ENCODE data around the gene KAT2B.

The KAT2B gene

DNA sequence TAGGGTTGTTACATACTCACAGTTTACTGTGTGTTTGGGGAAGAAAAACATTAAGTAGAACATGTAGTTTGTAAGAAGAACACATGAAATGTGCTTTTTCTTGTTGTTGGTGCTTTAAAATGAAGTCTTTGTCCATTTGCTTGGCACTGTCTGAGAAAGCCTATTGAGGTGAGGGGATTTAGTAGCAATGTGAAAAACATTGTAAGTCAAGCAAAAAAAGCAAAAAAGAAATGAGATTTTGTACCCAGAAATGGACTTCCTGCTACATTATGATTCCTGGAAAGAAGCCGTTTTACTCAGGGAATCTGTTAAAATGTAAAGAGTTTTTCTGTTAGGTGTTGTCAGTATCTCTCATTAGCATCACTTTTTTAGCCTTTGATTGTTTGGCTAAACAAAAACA, 59.9 kb downstream of the KAT2B start:
- no peak for DNase-seq

- no peak for DNase-seq
Observed at GRCh38 chr3:20101041-20101440, 60.8 kb downstream of the KAT2B start.

- DNase-seq, result no peak
Observed at GRCh38 chr3:20103731-20104130, 63.5 kb downstream of the KAT2B start.

- DNase-seq, result peak; percentile 61
Observed at GRCh38 chr3:20104167-20104661, 64.0 kb downstream of the KAT2B start.

DNA sequence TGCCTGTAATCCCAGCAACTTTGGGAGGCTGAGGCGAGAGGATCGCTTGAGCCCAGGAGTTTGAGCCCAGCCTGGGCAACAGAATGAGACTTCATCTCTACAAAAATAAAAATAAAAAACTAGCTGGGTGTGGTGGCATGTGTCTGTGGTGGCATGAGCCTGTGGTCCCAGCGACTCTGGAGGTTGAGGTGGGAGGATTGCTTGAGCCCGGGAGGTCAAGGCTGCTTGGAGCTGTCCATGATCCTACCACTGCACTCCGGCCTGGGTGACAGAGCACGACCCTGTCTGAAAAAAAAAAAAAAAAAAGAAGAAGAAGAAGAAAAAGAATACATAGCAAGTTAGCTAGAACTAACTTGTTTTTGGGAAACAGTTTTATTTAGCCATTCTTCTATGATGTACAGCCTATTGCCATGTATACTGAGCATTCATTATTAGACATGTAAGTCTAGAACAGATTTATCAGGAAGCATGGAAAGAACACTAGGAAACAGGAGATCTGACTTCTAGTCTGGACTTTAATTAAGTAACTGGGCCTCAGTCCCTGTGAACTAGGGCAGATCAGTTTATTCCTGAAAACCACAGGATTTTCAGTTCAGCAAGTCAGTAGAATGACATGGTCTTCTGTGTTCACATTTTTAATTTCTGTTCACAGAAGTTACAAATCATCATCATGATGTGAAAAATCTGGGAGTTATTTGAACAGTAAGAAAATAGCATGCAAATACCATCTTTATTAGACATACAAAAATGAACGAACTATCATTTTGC, 65.5 kb downstream of the KAT2B start:
- DNase-seq, result no peak

DNA sequence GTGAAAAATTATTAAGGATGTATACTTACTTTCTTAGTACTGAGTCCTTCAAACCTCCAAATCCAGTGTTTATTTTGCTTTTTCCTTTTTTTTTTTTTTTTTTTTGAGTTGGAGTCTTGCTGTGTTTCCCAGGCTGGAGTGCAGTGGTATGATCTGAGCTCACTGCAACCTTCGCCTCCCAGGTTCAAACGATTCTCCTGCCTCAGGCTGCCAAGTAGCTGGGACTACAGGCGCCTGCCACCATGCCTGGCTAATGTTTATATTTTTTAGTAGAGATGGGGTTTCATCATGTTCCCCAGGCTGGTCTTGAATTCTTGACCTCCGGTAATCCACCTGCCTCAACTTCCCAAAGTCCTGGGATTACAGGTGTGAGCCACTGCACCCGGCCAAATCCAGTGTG, 67.5 kb downstream of the KAT2B start:
- DNase-seq, result no peak

- no peak for DNase-seq
Observed at GRCh38 chr3:20108869-20109268, 68.6 kb downstream of the KAT2B start.

DNA sequence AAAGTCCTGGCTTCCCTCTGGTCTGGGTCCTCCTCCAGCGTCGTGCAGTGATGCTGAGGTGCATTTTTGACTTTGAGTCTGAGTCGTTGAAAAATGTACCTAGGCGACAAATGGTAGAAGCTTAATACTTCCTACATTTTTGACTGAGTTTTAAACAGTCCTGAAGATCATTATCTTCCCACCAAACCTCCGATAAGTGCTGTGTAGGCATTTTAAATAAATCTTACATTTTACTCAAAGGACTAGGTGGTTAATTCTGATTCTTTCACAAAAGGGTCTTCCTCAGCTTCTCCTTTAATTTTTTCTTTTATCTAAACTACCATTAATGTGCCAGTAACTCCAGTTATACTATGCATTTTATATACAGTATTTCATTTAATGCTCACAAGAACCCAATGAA, 70.6 kb downstream of the KAT2B start:
- no peak for DNase-seq

DNA sequence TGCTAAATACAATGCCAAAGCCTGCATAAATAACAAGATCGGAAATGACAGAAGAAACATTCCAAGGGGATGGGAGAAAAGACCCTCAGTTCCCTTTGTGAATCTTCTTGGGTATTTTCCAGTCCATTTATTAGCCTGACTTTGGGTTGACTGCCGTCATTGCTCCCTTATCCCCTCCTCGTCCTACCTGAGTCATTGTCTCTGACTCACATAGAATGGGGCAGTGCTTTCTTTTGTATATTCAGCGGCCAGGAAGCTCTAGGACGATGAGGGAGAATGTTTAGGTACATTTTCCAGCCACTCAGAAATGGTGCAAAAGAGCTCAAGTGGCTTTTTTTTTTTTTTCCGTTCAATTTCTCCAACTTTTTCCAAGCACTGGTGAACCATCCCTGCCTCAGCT, 71.6 kb downstream of the KAT2B start:
- DNase-seq, result no peak

DNA sequence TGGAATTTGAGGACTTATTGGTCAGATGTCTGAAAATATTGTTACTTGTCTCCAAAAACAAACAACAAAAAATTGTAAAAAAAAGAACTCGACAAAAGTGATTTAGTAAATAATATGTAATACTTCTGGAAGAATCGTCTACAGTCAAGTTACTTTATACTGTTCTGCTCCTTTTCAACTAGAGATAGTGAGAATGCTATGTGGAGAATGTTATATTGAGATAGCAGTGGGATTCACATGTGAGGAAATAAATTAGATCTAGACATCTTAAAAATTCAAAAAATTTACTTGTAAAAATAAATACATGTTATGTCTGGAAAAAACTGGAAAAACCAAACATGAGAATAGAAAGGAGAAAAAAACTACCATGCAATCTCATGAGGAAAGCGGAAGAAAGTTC, 80.8 kb downstream of the KAT2B start:
- DNase-seq, result no peak

GRCh38 chr3:20123131-20123652, 82.9 kb downstream of the KAT2B start:
- DNase-seq, result no peak

GRCh38 chr3:20125289-20125688, 85.0 kb downstream of the KAT2B start:
- DNase-seq, result no peak

DNA sequence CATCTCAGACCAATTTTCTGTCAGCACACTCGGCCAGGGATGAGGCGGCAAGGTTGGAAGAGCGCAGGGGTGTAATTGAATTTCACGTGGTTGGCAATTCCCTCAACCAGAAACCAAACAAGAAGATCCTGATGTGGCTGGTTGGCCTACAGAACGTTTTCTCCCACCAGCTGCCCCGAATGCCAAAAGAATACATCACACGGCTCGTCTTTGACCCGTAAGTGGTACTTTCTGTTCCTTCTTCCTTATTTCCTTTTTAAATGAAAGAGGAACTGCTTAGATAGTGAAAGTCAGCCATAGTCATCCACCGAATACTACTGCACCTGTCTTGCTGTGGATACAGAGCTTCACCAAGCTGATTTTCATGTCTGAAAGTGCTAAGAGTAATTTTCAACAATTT, 85.7 kb downstream of the KAT2B start:
- DNase-seq, result no peak

DNA sequence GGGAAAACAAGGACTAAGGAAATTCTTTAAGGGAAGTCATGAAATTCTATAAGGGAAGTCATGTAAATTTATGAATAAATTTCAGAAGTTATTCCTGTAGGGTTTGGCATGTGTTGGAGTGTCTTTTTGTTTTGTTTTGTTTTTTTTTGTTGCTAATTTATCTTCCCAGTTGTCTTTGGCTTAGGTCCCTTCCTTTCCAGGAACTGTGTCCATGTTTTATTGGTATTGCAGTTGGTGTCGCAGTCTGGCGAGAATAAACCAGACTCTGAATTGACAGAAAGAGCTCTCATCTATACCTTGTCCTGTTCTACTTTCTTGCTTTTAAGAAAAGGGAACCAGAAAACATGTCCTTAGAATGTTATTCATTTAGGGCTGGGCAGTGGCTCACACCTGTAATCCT, 88.1 kb downstream of the KAT2B start:
- DNase-seq, result no peak

GRCh38 chr3:20130106-20130505, 89.9 kb downstream of the KAT2B start:
- DNase-seq, result no peak

GRCh38 chr3:20136231-20136630, 96.0 kb downstream of the KAT2B start:
- no peak for DNase-seq

GRCh38 chr3:20137647-20138046, 97.4 kb downstream of the KAT2B start:
- DNase-seq, result no peak

DNA sequence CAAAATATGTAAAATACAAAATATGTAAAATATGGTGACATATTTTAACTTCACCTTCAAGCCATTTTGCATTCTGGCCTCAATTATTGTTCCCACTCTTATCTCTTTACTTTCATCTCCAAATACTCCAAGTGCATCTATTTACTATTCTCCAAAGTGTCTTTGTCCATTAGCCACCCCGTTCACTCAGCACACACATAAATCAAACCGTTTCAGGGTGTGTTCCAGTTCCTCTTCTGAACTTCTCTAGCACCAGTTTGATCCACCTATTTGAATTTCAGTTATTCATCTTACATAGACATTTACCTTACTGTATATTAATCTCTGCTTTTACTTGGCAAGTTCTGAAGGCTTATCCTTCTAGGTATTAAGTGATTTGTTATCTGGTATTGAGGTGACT, 100.6 kb downstream of the KAT2B start:
- DNase-seq, result no peak

DNA sequence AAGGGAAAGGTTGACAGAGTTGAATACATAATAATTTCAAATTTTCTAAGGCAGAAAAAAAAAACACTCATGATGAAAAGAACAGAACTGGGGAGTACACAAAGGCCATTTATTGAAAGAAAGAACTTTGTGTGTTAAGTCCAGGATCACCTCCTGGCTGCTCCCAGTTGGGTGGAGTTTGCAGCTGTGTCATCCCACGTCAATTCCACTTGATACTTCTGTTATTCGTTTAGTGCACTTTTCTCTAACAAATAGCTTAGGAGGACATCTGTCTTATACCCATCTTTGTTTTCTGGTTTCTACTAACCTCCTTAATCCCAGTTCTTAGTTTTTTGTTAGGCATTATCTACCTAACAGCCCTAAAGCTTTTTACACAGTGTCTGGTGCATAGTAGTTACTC, 101.1 kb downstream of the KAT2B start:
- no peak for DNase-seq

DNA sequence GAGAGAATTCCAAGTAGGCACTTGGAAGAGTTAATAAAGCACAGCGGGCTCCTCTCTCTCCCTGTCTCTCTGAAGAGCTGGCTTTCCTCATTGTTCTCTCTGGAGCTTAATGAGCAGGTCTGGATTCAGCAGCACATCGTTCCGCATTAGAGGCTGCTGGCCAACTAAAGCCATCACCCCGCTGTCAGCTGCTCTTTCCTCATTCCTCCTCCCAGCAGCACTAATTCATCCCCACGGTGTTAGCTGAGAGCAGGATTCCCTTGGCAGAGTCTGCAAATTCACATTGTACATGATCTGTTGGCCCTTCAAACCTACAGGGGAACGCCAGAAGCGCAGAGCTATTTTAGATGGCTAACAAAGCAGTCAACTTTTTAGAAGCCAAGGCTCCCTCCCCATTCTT, 101.6 kb downstream of the KAT2B start:
- no peak for DNase-seq

DNA sequence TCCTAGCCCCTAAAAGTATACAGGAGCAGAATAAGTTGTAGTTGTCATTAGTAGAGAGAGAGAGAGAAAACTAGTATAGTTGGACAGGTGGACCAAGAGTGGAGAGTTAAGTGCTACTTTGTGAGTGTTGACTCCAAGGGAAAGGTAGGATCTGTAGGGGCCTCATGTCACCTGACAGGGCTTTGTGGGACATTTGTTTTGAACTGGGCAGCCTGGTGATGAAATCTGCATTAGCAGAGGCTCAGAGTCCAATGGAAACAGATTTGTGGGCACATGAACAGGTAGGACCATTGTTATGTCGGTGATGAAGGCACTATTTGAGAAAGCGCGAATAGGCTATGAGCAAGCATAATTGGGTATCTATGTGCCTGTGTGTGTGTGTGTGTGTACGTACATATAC, 102.3 kb downstream of the KAT2B start:
- DNase-seq, result no peak

- DNase-seq, result no peak
Observed at GRCh38 chr3:20143519-20143918, 103.3 kb downstream of the KAT2B start.

DNA sequence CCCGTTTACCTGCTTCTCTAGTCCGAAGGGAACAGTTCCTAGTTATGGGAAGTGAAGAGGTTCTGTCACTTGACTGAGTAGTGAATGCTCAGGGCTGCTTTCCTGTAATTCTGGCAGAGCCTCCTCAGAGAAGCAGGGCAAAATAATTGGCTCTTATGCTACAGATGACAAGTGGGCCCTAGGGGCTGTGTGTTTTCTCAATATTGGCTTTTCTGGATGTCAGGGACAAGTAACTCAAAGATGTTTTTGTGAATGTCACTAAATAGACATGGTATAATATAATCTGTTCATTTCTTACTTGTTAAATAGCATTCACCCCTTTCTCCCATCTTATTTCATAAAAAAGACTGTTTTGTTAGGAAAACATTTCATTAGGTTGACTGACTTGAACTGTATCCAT, 105.6 kb downstream of the KAT2B start:
- no peak for DNase-seq

DNA sequence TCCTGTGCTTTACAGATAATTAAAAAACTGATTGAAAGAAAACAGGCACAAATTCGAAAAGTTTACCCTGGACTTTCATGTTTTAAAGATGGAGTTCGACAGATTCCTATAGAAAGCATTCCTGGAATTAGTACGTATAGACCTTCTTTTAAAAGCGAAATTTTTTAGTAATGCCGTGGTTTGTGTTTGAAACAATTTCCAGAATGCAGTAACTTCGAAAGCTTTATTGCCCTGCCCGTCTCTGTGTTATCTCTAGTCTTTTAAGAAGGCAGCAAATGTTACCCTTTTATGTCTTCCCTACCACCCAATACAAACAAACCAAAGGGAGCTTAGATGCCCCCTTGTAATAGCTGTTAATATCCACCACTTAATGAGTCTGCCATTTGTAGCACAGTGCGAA, 106.1 kb downstream of the KAT2B start:
- no peak for DNase-seq

DNA sequence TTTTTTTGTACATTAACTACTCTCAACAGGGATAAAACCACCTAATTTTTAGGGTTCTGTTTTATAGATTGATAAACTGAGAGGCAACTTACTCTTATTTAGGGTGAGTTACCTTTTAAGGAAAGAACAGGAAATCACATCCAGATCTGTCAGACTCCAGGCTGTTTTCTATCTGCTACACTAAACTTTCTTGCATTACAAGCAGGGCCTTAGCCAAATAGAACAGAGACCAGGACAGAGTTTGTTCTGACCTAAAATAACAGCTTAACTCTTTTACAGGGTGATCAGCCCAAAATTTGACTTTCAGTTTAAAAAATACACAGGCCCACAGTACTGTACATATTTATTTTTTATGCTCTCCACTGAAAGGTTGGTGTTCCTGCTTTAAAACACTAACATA, 107.1 kb downstream of the KAT2B start:
- DNase-seq, result no peak
